ENCODE measurements around the gene RAD23A.

The RAD23A gene

DNA sequence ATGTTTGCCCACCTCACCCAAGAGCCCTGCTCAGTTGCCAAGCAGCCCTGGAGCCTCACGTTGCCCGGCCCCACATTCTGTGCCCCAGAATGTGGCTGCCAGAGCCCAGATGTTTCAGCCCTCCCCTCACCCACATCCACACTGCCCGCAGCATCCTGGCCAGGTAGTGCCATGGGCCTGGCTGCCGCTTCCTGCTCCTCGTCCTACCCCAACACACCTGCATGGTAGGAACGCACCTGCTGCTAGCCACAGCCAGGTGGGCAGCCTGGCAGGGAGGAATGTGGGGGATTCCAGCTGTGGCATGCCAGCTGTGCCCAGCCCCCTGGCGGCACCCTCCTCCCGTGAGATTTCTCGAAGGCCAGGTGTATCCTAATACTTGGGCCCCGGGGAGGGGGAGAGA, 42.1 kb downstream of the RAD23A start:
- H3K36me3 ChIP-seq (replicated peaks in 1 of 2; ENCODE audit: control insufficient read depth in 2 of 2, insufficient read depth in 2 of 2, low read length in 2 of 2): no peaks in the 10 kb centered on the region
- no peak overlapping the region for H2BK15ac ChIP-seq (ENCODE audit: low read length)
- H3K4ac ChIP-seq (ENCODE audit: low read length): no peak overlapping the region
- H2BK12ac ChIP-seq (ENCODE audit: low read length): no peak overlapping the region
- H3K9me3 ChIP-seq (replicated peaks in 1 of 2; ENCODE audit: control insufficient read depth in 2 of 2, insufficient read depth in 1 of 2, low read depth in 1 of 2, low read length in 2 of 2): peaks cover 0 to 10% of the 10 kb centered on the region in 2 donors
- no peak overlapping the region for H3K27ac ChIP-seq (replicated peaks; ENCODE audit: low read length)
- peak overlapping the region; percentile 25 for H3K23ac ChIP-seq (ENCODE audit: low read depth, low read length, poor library complexity)
- H2AK5ac ChIP-seq (ENCODE audit: low read depth, low read length): peak overlapping the region; percentile 78
- no peak overlapping the region for H3K14ac ChIP-seq (ENCODE audit: low read length)
- peaks cover 0 to 84% (median 63%) of the 10 kb centered on the region in 3 experiments for H3K27me3 ChIP-seq (ENCODE audit: control insufficient read depth in 3 of 3, insufficient read depth in 3 of 3, low read depth in 1 of 3, low read length in 3 of 3)
- no peak overlapping the region for H2AFZ ChIP-seq (ENCODE audit: low read length)
- no peaks in the 10 kb centered on the region for H3K79me1 ChIP-seq (ENCODE audit: low read depth, low read length)
- peak overlapping the region; percentile 9 for H4K91ac ChIP-seq (ENCODE audit: low read depth, low read length, poor library complexity)
- H3K4me2 ChIP-seq (ENCODE audit: insufficient read depth, low read length, poor library complexity, severe bottlenecking): no peak overlapping the region
- H3K18ac ChIP-seq (ENCODE audit: low read length): peak overlapping the region; percentile 60
- no peak overlapping the region for H4K8ac ChIP-seq (ENCODE audit: low read depth, low read length)
- H3K4me3 ChIP-seq (ENCODE audit: low read length in 2 of 2): peak overlapping the region in 1 of 2 donors; percentile 37
- DNase-seq (ENCODE audit: low spot score): no peak
- peaks cover 3 to 19% of the 10 kb centered on the region in 2 donors for H3K4me1 ChIP-seq (ENCODE audit: control insufficient read depth in 2 of 2, insufficient read depth in 1 of 2, low read depth in 1 of 2, low read length in 2 of 2)
- no peak overlapping the region for H2BK120ac ChIP-seq (ENCODE audit: low read depth, low read length)
- WGBS, 2 donors (ENCODE audit: extremely low coverage in 2 of 2, insufficient read length in 2 of 2, insufficient replicate concordance in 1 of 2): no CpG with 5 or more reads among the region's 10 CpGs
- peak overlapping the region; percentile 63 for H3K9ac ChIP-seq (ENCODE audit: low read depth, low read length, poor library complexity)
- H2BK5ac ChIP-seq (ENCODE audit: low read length): no peak overlapping the region

DNA sequence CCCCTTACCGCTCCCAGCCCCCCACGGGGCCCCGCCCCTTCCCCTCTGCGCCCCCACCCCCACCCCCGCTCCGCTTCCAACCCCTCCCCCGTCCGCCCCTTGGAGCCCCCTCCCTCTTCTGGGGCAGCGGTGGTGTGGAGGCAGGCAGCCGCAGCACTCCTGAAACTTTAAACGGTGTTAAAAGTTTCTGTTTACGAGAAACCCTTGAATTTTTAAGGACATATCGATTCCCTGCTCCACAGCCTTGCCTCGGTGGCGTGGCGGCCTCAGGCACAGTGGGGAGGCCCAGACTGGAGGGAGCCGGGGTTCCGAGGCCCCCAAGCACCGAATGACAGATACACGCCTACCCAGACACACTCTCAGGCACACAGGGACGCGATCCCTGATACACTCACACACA, 44.8 kb downstream of the RAD23A start:
- Histone ChIP-seq H3K23ac (ENCODE audit: low read depth, low read length, poor library complexity) (peak overlapping the region; percentile 12), H2AFZ (ENCODE audit: low read length) (no peak overlapping the region), H3K27me3 (ENCODE audit: control insufficient read depth in 3 of 3, insufficient read depth in 3 of 3, low read depth in 1 of 3, low read length in 3 of 3) (peaks cover 6 to 88% (median 61%) of the 10 kb centered on the region in 3 experiments), H4K91ac (ENCODE audit: low read depth, low read length, poor library complexity) (no peak overlapping the region), H3K36me3 (replicated peaks in 1 of 2; ENCODE audit: control insufficient read depth in 2 of 2, insufficient read depth in 2 of 2, low read length in 2 of 2) (no peaks in the 10 kb centered on the region), H3K4me3 (ENCODE audit: low read length in 2 of 2) (peak overlapping the region in 1 of 2 donors; percentile 4), H3K9me3 (replicated peaks in 1 of 2; ENCODE audit: control insufficient read depth in 2 of 2, insufficient read depth in 1 of 2, low read depth in 1 of 2, low read length in 2 of 2) (peaks cover 0 to 6% of the 10 kb centered on the region in 2 donors), H3K4ac (ENCODE audit: low read length) (no peak overlapping the region), H2BK15ac (ENCODE audit: low read length) (no peak overlapping the region), H3K79me1 (ENCODE audit: low read depth, low read length) (no peaks in the 10 kb centered on the region), H3K27ac (replicated peaks; ENCODE audit: low read length) (no peak overlapping the region), H3K4me1 (ENCODE audit: control insufficient read depth in 2 of 2, insufficient read depth in 1 of 2, low read depth in 1 of 2, low read length in 2 of 2) (peaks cover 4 to 13% of the 10 kb centered on the region in 2 donors), H2BK120ac (ENCODE audit: low read depth, low read length) (no peak overlapping the region), H3K9ac (ENCODE audit: low read depth, low read length, poor library complexity) (no peak overlapping the region), H2AK5ac (ENCODE audit: low read depth, low read length) (no peak overlapping the region), H3K18ac (ENCODE audit: low read length) (peak overlapping the region; percentile 38), H2BK5ac (ENCODE audit: low read length) (no peak overlapping the region), H3K14ac (ENCODE audit: low read length) (peak overlapping the region; percentile 3), H4K8ac (ENCODE audit: low read depth, low read length) (no peak overlapping the region), H3K4me2 (ENCODE audit: insufficient read depth, low read length, poor library complexity, severe bottlenecking) (no peak overlapping the region), H2BK12ac (ENCODE audit: low read length) (no peak overlapping the region)
- no peak for DNase-seq (ENCODE audit: low spot score)
- whole genome bisulfite sequencing, 2 donors (ENCODE audit: extremely low coverage in 2 of 2, insufficient read length in 2 of 2, insufficient replicate concordance in 1 of 2): no CpG with 5 or more reads among the region's 22 CpGs

DNA sequence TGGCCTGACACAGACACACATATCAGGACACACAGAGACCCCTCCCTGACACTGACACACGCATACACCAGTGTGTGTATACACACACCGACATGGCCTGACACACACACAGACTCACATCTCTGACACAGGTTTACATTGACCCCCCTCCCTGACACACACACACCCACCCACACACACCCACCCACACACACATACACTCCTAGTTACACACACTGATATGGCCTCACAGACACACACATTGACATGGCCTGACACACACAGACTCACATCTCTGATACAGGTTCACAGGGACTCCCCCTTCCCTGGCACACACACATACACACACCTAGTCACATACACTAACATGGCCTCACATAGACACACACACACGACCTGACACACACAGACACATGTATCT, 45.2 kb downstream of the RAD23A start:
- Histone ChIP-seq H3K4me2 (ENCODE audit: insufficient read depth, low read length, poor library complexity, severe bottlenecking) (no peak overlapping the region), H3K4ac (ENCODE audit: low read length) (no peak overlapping the region), H3K27me3 (ENCODE audit: control insufficient read depth in 3 of 3, insufficient read depth in 3 of 3, low read depth in 1 of 3, low read length in 3 of 3) (peaks cover 10 to 84% (median 60%) of the 10 kb centered on the region in 3 experiments), H2AFZ (ENCODE audit: low read length) (no peak overlapping the region), H3K4me3 (ENCODE audit: low read length in 2 of 2) (peak overlapping the region in 1 of 2 donors; percentile 5), H3K23ac (ENCODE audit: low read depth, low read length, poor library complexity) (peak overlapping the region; percentile 12), H4K8ac (ENCODE audit: low read depth, low read length) (no peak overlapping the region), H3K4me1 (ENCODE audit: control insufficient read depth in 2 of 2, insufficient read depth in 1 of 2, low read depth in 1 of 2, low read length in 2 of 2) (peaks cover 4 to 9% of the 10 kb centered on the region in 2 donors), H3K9me3 (replicated peaks in 1 of 2; ENCODE audit: control insufficient read depth in 2 of 2, insufficient read depth in 1 of 2, low read depth in 1 of 2, low read length in 2 of 2) (peaks cover 0 to 5% of the 10 kb centered on the region in 2 donors), H3K14ac (ENCODE audit: low read length) (peak overlapping the region; percentile 3), H3K27ac (replicated peaks; ENCODE audit: low read length) (no peak overlapping the region), H2BK5ac (ENCODE audit: low read length) (no peak overlapping the region), H3K36me3 (replicated peaks in 1 of 2; ENCODE audit: control insufficient read depth in 2 of 2, insufficient read depth in 2 of 2, low read length in 2 of 2) (no peaks in the 10 kb centered on the region), H2BK15ac (ENCODE audit: low read length) (peak overlapping the region; percentile 16), H2AK5ac (ENCODE audit: low read depth, low read length) (no peak overlapping the region), H4K91ac (ENCODE audit: low read depth, low read length, poor library complexity) (no peak overlapping the region), H2BK120ac (ENCODE audit: low read depth, low read length) (no peak overlapping the region), H2BK12ac (ENCODE audit: low read length) (no peak overlapping the region), H3K18ac (ENCODE audit: low read length) (no peak overlapping the region), H3K9ac (ENCODE audit: low read depth, low read length, poor library complexity) (no peak overlapping the region), H3K79me1 (ENCODE audit: low read depth, low read length) (no peaks in the 10 kb centered on the region)
- no CpG with 5 or more reads among the region's 3 CpGs for WGBS, 2 donors (ENCODE audit: extremely low coverage in 2 of 2, insufficient read length in 2 of 2, insufficient replicate concordance in 1 of 2)
- no peak for DNase-seq (ENCODE audit: low spot score)

DNA sequence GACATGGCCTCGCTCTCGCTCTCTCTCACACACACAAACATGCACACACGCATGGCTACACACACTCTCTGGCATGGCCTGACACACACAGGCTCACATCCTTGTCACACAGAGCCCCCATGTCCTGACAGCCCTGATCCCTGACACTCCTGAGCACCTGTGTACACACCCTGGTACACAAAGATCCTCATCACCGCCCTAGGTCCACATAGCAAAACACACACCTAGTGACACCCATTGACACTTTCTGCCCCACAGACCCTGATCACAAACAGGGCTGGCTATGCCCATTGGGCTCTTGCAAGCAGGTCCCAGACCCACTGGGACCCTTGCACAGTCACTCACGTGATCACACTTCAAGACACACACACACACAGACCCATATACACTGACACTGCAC, 45.6 kb downstream of the RAD23A start:
- no peaks in the 10 kb centered on the region for H3K79me1 ChIP-seq (ENCODE audit: low read depth, low read length)
- peak overlapping the region in 1 of 2 donors; percentile 5 for H3K4me3 ChIP-seq (ENCODE audit: low read length in 2 of 2)
- DNase-seq (ENCODE audit: low spot score): no peak
- no peak overlapping the region for H3K27ac ChIP-seq (replicated peaks; ENCODE audit: low read length)
- peaks cover 4 to 10% of the 10 kb centered on the region in 2 donors for H3K4me1 ChIP-seq (ENCODE audit: control insufficient read depth in 2 of 2, insufficient read depth in 1 of 2, low read depth in 1 of 2, low read length in 2 of 2)
- no peak overlapping the region for H4K91ac ChIP-seq (ENCODE audit: low read depth, low read length, poor library complexity)
- no peak overlapping the region for H3K4ac ChIP-seq (ENCODE audit: low read length)
- no CpG with 5 or more reads among the region's 5 CpGs for WGBS, 2 donors (ENCODE audit: extremely low coverage in 2 of 2, insufficient read length in 2 of 2, insufficient replicate concordance in 1 of 2)
- peaks cover 14 to 84% (median 61%) of the 10 kb centered on the region in 3 experiments for H3K27me3 ChIP-seq (ENCODE audit: control insufficient read depth in 3 of 3, insufficient read depth in 3 of 3, low read depth in 1 of 3, low read length in 3 of 3)
- peaks cover 0 to 5% of the 10 kb centered on the region in 2 donors for H3K9me3 ChIP-seq (replicated peaks in 1 of 2; ENCODE audit: control insufficient read depth in 2 of 2, insufficient read depth in 1 of 2, low read depth in 1 of 2, low read length in 2 of 2)
- H3K18ac ChIP-seq (ENCODE audit: low read length): no peak overlapping the region
- no peak overlapping the region for H2AFZ ChIP-seq (ENCODE audit: low read length)
- no peaks in the 10 kb centered on the region for H3K36me3 ChIP-seq (replicated peaks in 1 of 2; ENCODE audit: control insufficient read depth in 2 of 2, insufficient read depth in 2 of 2, low read length in 2 of 2)
- H4K8ac ChIP-seq (ENCODE audit: low read depth, low read length): no peak overlapping the region
- H3K4me2 ChIP-seq (ENCODE audit: insufficient read depth, low read length, poor library complexity, severe bottlenecking): no peak overlapping the region
- no peak overlapping the region for H3K9ac ChIP-seq (ENCODE audit: low read depth, low read length, poor library complexity)
- no peak overlapping the region for H2BK12ac ChIP-seq (ENCODE audit: low read length)
- H3K14ac ChIP-seq (ENCODE audit: low read length): no peak overlapping the region
- H2BK15ac ChIP-seq (ENCODE audit: low read length): no peak overlapping the region
- H2AK5ac ChIP-seq (ENCODE audit: low read depth, low read length): no peak overlapping the region
- no peak overlapping the region for H2BK120ac ChIP-seq (ENCODE audit: low read depth, low read length)
- H3K23ac ChIP-seq (ENCODE audit: low read depth, low read length, poor library complexity): peak overlapping the region; percentile 12
- no peak overlapping the region for H2BK5ac ChIP-seq (ENCODE audit: low read length)

Data from neuronal stem cell (in vitro differentiated cells).